OCI-LY7 (cell line): ENCODE data around the gene AGBL4.

Experiments
- EZH2phosphoT487 ChIP-seq: fragments of 200-600 bp; sonication (generic); IDR thresholded peaks from 2 replicates; pipeline ENCODE4 v1.6.1; 2018; ENCODE audit warnings: low read depth, borderline replicate concordance, mild to moderate bottlenecking, mixed run types, antibody characterized with exemption, low read length, moderate library complexity, mixed read lengths
- TF ChIP-seq, protein P1 (sequence below): fragments of 200-600 bp; sonication (generic); conservative IDR thresholded peaks from 2 replicates; pipeline ENCODE4 v1.5.1; 2014; ENCODE audit warnings: mild to moderate bottlenecking, antibody characterized with exemption, low read length, moderate library complexity, mixed read lengths

DNA sequence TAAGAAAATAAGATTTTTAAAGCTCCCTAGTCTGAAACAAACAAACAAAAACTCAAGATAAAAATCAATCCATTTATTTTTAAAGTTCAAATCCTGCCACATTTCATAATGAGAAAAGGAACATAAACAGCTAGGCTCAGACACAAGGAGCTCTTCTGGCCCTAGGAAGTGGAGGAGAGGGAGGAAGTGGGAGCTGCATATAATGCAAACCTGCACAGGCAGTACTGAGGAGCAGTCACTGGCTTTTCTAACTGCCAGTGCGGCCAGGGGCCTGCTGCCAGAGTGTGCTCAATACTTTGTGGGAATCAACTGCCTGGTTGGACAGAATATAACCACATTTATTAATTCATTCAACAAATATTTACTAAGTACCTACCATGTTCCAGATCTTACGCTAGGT lies 1411.9 kb downstream of the AGBL4 start:
- TF ChIP-seq, protein P1, sequence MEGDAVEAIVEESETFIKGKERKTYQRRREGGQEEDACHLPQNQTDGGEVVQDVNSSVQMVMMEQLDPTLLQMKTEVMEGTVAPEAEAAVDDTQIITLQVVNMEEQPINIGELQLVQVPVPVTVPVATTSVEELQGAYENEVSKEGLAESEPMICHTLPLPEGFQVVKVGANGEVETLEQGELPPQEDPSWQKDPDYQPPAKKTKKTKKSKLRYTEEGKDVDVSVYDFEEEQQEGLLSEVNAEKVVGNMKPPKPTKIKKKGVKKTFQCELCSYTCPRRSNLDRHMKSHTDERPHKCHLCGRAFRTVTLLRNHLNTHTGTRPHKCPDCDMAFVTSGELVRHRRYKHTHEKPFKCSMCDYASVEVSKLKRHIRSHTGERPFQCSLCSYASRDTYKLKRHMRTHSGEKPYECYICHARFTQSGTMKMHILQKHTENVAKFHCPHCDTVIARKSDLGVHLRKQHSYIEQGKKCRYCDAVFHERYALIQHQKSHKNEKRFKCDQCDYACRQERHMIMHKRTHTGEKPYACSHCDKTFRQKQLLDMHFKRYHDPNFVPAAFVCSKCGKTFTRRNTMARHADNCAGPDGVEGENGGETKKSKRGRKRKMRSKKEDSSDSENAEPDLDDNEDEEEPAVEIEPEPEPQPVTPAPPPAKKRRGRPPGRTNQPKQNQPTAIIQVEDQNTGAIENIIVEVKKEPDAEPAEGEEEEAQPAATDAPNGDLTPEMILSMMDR = no peak
- no peak for TF ChIP-seq EZH2phosphoT487
